H9 (cell line): ENCODE measurements around the gene FBXO2. TPM values are rescaled to one million over a fixed set of nuclear protein-coding genes. Genes with fewer than 3 reads are reported as not detected.

ENCODE experiments used
- DNase-seq: peaks from one replicate; pipeline ENCODE4 v3.0.0-alpha.2; 2017
- H2AFZ ChIP-seq: one replicate; pipeline ENCODE4 v1.6.1; 2013; ENCODE audit warnings: mild to moderate bottlenecking, low read length, control low read depth, moderate library complexity
- H2AK5ac ChIP-seq: 2 replicates; pipeline ENCODE4 v1.6.1; 2013; ENCODE audit warnings: low read length, control low read depth, mixed read lengths; ENCODE audit not compliant: insufficient read length
- H2BK120ac ChIP-seq: one replicate; pipeline ENCODE4 v1.6.1; 2013; ENCODE audit warnings: low read depth, mild to moderate bottlenecking, low read length, control low read depth, inconsistent platforms; ENCODE audit not compliant: poor library complexity, severe bottlenecking
- H2BK12ac ChIP-seq: 2 replicates; pipeline ENCODE4 v1.6.1; 2013; ENCODE audit warnings: low read length, control low read depth, mixed read lengths, low read depth; ENCODE audit not compliant: insufficient read length
- H2BK15ac ChIP-seq: 2 replicates; pipeline ENCODE4 v1.6.1; 2013; ENCODE audit warnings: low read depth, low read length, control low read depth
- H2BK20ac ChIP-seq: one replicate; pipeline ENCODE4 v1.6.1; 2013; ENCODE audit warnings: low read depth, mild to moderate bottlenecking, low read length, control low read depth, inconsistent platforms; ENCODE audit not compliant: poor library complexity, severe bottlenecking
- H2BK5ac ChIP-seq: 2 replicates; pipeline ENCODE4 v1.6.1; 2013; ENCODE audit warnings: low read length, control low read depth, mixed read lengths; ENCODE audit not compliant: insufficient read length
- H3K14ac ChIP-seq: 2 replicates; pipeline ENCODE4 v1.6.1; 2013; ENCODE audit warnings: low read length, control low read depth; ENCODE audit not compliant: insufficient read depth
- H3K18ac ChIP-seq: 2 replicates; pipeline ENCODE4 v1.6.1; 2013; ENCODE audit warnings: low read depth, mild to moderate bottlenecking, mixed read lengths, low read length, control low read depth; ENCODE audit not compliant: insufficient read length
- H3K23ac ChIP-seq: 2 replicates; pipeline ENCODE4 v1.6.1; 2013; ENCODE audit warnings: low read length, control low read depth, mixed read lengths, low read depth; ENCODE audit not compliant: insufficient read length
- H3K23me2 ChIP-seq: 2 replicates; pipeline ENCODE4 v1.6.1; 2013; ENCODE audit warnings: low read depth, mild to moderate bottlenecking, mixed read lengths, low read length, control low read depth; ENCODE audit not compliant: insufficient read length, poor library complexity, severe bottlenecking
- H3K27ac ChIP-seq: 2 replicates; pipeline ENCODE4 v1.5.1; 2013; ENCODE audit warnings: low read length, control low read depth, mixed read lengths, low read depth; ENCODE audit not compliant: insufficient read length
- H3K27me3 ChIP-seq: 2 replicates; pipeline ENCODE4 v1.6.1; 2013; ENCODE audit warnings: low read length, control low read depth, inconsistent platforms; ENCODE audit not compliant: insufficient read depth
- H3K4ac ChIP-seq: 2 replicates; pipeline ENCODE4 v1.6.1; 2013; ENCODE audit warnings: low read depth, mild to moderate bottlenecking, control low read depth, inconsistent platforms, low read length, moderate library complexity
- H3K4me1 ChIP-seq: 2 replicates; pipeline ENCODE4 v1.6.1; 2013; ENCODE audit warnings: low read length, control low read depth, inconsistent platforms; ENCODE audit not compliant: insufficient read depth
- H3K4me2 ChIP-seq: 2 replicates; pipeline ENCODE4 v1.6.1; 2013; ENCODE audit warnings: low read length, control low read depth, mixed read lengths; ENCODE audit not compliant: insufficient read length, insufficient read depth
- H3K56ac ChIP-seq: 2 replicates; pipeline ENCODE4 v1.6.1; 2013; ENCODE audit warnings: low read depth, mild to moderate bottlenecking, mixed read lengths, low read length, control low read depth; ENCODE audit not compliant: insufficient read length
- H3K79me1 ChIP-seq: 2 replicates; pipeline ENCODE4 v1.6.1; 2013; ENCODE audit warnings: low read depth, mild to moderate bottlenecking, moderate library complexity, low read length, control low read depth, inconsistent platforms; ENCODE audit not compliant: insufficient read depth, poor library complexity, severe bottlenecking
- H3K79me2 ChIP-seq: 2 replicates; pipeline ENCODE4 v1.6.1; 2013; ENCODE audit warnings: low read length, control low read depth, inconsistent platforms; ENCODE audit not compliant: insufficient read depth
- H3K9ac ChIP-seq: 2 replicates; pipeline ENCODE4 v1.6.1; 2013; ENCODE audit warnings: low read length, control low read depth, mixed read lengths; ENCODE audit not compliant: insufficient read length; ENCODE audit errors: extremely low read depth
- H3K9me3 ChIP-seq: one replicate; pipeline ENCODE4 v1.6.1; 2013; ENCODE audit warnings: low read depth, low read length, inconsistent platforms; ENCODE audit not compliant: control insufficient read depth
- H3T11ph ChIP-seq: one replicate; pipeline ENCODE4 v1.6.1; 2013; ENCODE audit warnings: mild to moderate bottlenecking, low read length, control low read depth, inconsistent platforms
- H4K20me1 ChIP-seq: one replicate; pipeline ENCODE4 v1.6.1; 2013; ENCODE audit not compliant: control insufficient read depth, insufficient read length, insufficient read depth
- H4K5ac ChIP-seq: 2 replicates; pipeline ENCODE4 v1.6.1; 2013; ENCODE audit warnings: low read depth, mild to moderate bottlenecking, mixed read lengths, low read length, control low read depth; ENCODE audit not compliant: insufficient read length
- H4K8ac ChIP-seq: replicated peaks from 2 replicates; pipeline ENCODE4 v1.6.1; 2013; ENCODE audit warnings: low read length, control low read depth, mixed read lengths, low read depth; ENCODE audit not compliant: insufficient read length
- H4K91ac ChIP-seq: 2 replicates; pipeline ENCODE4 v1.6.1; 2013; ENCODE audit warnings: low read depth, mild to moderate bottlenecking, moderate library complexity, mixed read lengths, low read length, control low read depth; ENCODE audit not compliant: insufficient read length
- H3K27ac Mint-ChIP-seq, 3 experiments: 2 replicates in 2 of 3; 3 replicates in 1 of 3; pipeline ENCODE4 v1.8.0; 2020 to 2021; ENCODE audit warnings: mixed read lengths in 3 of 3, mild to moderate bottlenecking in 1 of 3, moderate library complexity in 1 of 3
- H3K27me3 Mint-ChIP-seq: 2 replicates; pipeline ENCODE4 v1.8.0; 2021; ENCODE audit warnings: low read depth, mild to moderate bottlenecking, moderate library complexity, mixed read lengths
- H3K36me3 Mint-ChIP-seq, 3 experiments: 2 replicates in 2 of 3; 3 replicates in 1 of 3; pipeline ENCODE4 v1.8.0; 2020 to 2021; ENCODE audit warnings: low read depth in 3 of 3, mixed read lengths in 3 of 3; ENCODE audit not compliant: insufficient read depth in 1 of 3
- H3K4me1 Mint-ChIP-seq, 2 experiments: 2 replicates each; pipeline ENCODE4 v1.8.0; 2020; ENCODE audit warnings: mixed read lengths in 2 of 2
- H3K4me3 Mint-ChIP-seq, 2 experiments: 2 replicates in 1 of 2; 3 replicates in 1 of 2; pipeline ENCODE4 v1.8.0; 2020 to 2021; ENCODE audit warnings: mild to moderate bottlenecking in 2 of 2, mixed read lengths in 2 of 2, moderate library complexity in 1 of 2
- H3K9me3 Mint-ChIP-seq, 2 experiments: 2 replicates in 1 of 2; 3 replicates in 1 of 2; pipeline ENCODE4 v1.8.0; 2020; ENCODE audit warnings: mild to moderate bottlenecking in 2 of 2, mixed read lengths in 2 of 2, moderate library complexity in 1 of 2
- CTCF ChIP-seq: fragments of 200-600 bp; sonication (generic); conservative IDR thresholded peaks from 3 replicates; pipeline ENCODE4 v1.8.0; 2021; ENCODE audit warnings: antibody characterized with exemption, mild to moderate bottlenecking
- WGBS: extraction: QIAGEN DNeasy Blood & Tissue Kit; methylation state at CpG from one replicate; pipeline ENCODE4 v1.1.7; 2013; ENCODE audit warnings: missing lambda C conversion rate, low lambda C conversion rate, mixed read lengths; ENCODE audit not compliant: insufficient read length; ENCODE audit errors: extremely low coverage; 5-methylcytosine and 5-hydroxymethylcytosine counted together
- total RNA-seq: library from RNA; stranded (reverse); gene quantifications from 2 replicates; pipeline ENCODE4 v1.2.1, GENCODE V29; 2021

FBXO2 gene
- total RNA-seq, 1 experiment from 2014 or later: 28.9 TPM

DNA sequence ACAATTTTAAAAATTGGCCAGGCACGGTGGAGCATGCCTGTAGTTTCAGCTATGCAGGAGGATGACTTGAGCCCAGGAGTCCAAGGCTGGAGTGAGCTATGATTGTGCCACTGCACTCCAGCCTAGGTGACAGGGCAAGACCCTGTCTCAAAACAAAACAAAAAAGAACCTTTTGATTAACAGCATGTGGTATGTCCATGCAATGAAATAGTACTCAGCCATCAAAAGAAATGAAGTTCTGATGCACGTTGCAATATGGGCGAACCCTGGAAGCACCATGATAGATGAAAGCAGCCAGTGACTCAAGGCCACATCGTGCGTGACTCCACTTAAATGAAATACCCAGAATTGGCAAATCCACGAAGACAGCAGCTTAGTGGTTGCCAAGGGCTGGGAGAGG, 47.5 kb downstream of the FBXO2 start:
- no peak overlapping the region for H2BK15ac ChIP-seq
- no peak overlapping the region for H3K27ac ChIP-seq
- H2BK120ac ChIP-seq: no peak overlapping the region
- no peak overlapping the region for H4K8ac ChIP-seq
- DNase-seq: no peak
- no peak overlapping the region for H3K27ac Mint-ChIP-seq
- H3K9ac ChIP-seq: no peak overlapping the region
- H2BK20ac ChIP-seq: no peak overlapping the region
- no peak overlapping the region for H4K5ac ChIP-seq
- peaks cover 3 to 8% (median 4%) of the 10 kb centered on the region in 3 experiments; a peak in 5 of 7 replicates for H3K36me3 Mint-ChIP-seq
- H3K4me1 Mint-ChIP-seq: peaks cover 10 to 13% of the 10 kb centered on the region in 2 experiments
- no peaks in the 10 kb centered on the region for H3K9me3 ChIP-seq
- H3T11ph ChIP-seq: no peak overlapping the region
- no peak overlapping the region for H3K4me3 Mint-ChIP-seq
- H3K4me2 ChIP-seq: no peak overlapping the region
- H3K27me3 ChIP-seq: no peaks in the 10 kb centered on the region
- no peaks in the 10 kb centered on the region for H4K20me1 ChIP-seq
- no peaks in the 10 kb centered on the region for H3K23me2 ChIP-seq
- no peak overlapping the region for H3K4ac ChIP-seq
- H2AK5ac ChIP-seq: no peak overlapping the region
- H3K18ac ChIP-seq: no peak overlapping the region
- H4K91ac ChIP-seq: no peak overlapping the region
- H3K79me1 ChIP-seq: no peaks in the 10 kb centered on the region
- H2BK12ac ChIP-seq: no peak overlapping the region
- H3K23ac ChIP-seq: no peak overlapping the region
- no peak overlapping the region for H2AFZ ChIP-seq
- H3K4me1 ChIP-seq: no peaks in the 10 kb centered on the region; the same call in 1 of the 2 replicates
- H3K9me3 Mint-ChIP-seq: peaks cover 9% of the 10 kb centered on the region in 2 experiments; a peak in 4 of 5 replicates
- peaks cover 7% of the 10 kb centered on the region for H3K27me3 Mint-ChIP-seq
- no peak overlapping the region for H3K56ac ChIP-seq
- no CpG with 5 or more reads among the region's 6 CpGs for WGBS
- no peak overlapping the region for H2BK5ac ChIP-seq
- H3K79me2 ChIP-seq: no peaks in the 10 kb centered on the region
- H3K14ac ChIP-seq: no peak overlapping the region
- no peak for TF ChIP-seq CTCF
